DND-41 (cell line): ENCODE results near the gene VEGFA.

Source experiments
- CTCF ChIP-seq: IDR thresholded peaks from 2 replicates; pipeline ENCODE4 v1.5.1; 2012; ENCODE audit warnings: borderline replicate concordance, low read length, moderate library complexity, mild to moderate bottlenecking; ENCODE audit not compliant: poor library complexity, severe bottlenecking; ENCODE audit errors: extremely low read depth
- EZH2 ChIP-seq: IDR thresholded peaks from 3 replicates; pipeline ENCODE4 v1.6.1; 2012; ENCODE audit warnings: borderline replicate concordance, low read depth, mild to moderate bottlenecking, moderate library complexity, low read length, inconsistent platforms; ENCODE audit not compliant: severe bottlenecking

- TF ChIP-seq CTCF: no peak
- TF ChIP-seq EZH2: no peak
These were observed 23.8 kb downstream of the VEGFA start for GRCh38 chr6:43793875-43794242.
